Central memory CD8-positive, alpha-beta T cell (primary cell): ENCODE data around the gene PCDHGB3.

Experiments used
- ATAC-seq: fragments of 150-1000 bp; cut with Tn5 transposase; replicated peaks from 2 replicates; pipeline ENCODE4 v1.10.0; 2022; ENCODE audit warnings: mild to moderate bottlenecking, moderate FRiP score, moderate number of reproducible peaks; ENCODE audit not compliant: poor library complexity, severe bottlenecking; ENCODE audit errors: extremely low read depth
- DNase-seq, 2 donors: peaks; one replicate each; pipeline ENCODE4 v3.0.0; 2021; ENCODE audit warnings: low spot score in 2 of 2
- H3K27ac Mint-ChIP-seq: one replicate; pipeline ENCODE4 v1.8.0; 2022; ENCODE audit warnings: low read depth, mild to moderate bottlenecking, moderate library complexity, mixed read lengths
- H3K27me3 Mint-ChIP-seq: one replicate; pipeline ENCODE4 v1.8.0; 2022; ENCODE audit warnings: mixed read lengths
- H3K36me3 Mint-ChIP-seq: one replicate; pipeline ENCODE4 v1.8.0; 2022; ENCODE audit warnings: mild to moderate bottlenecking, moderate library complexity, mixed read lengths; ENCODE audit not compliant: insufficient read depth
- H3K4me1 Mint-ChIP-seq: one replicate; pipeline ENCODE4 v1.8.0; 2022; ENCODE audit warnings: mixed read lengths
- H3K4me3 Mint-ChIP-seq: one replicate; pipeline ENCODE4 v1.8.0; 2022; ENCODE audit warnings: mild to moderate bottlenecking, moderate library complexity, mixed read lengths
- H3K9me3 Mint-ChIP-seq: one replicate; pipeline ENCODE4 v1.8.0; 2022; ENCODE audit warnings: mixed read lengths

PCDHGB3 gene

GRCh38 chr5:141421489-141421855 lies 51.4 kb downstream of the PCDHGB3 start:
- H3K9me3 Mint-ChIP-seq: peaks cover 6% of the 10 kb centered on the region
- ATAC-seq (no peak), DNase-seq (no peak)
- H3K36me3 Mint-ChIP-seq: peaks cover 14% of the 10 kb centered on the region
- peak overlapping the region; percentile 34 for H3K4me3 Mint-ChIP-seq
- peaks cover 88% of the 10 kb centered on the region for H3K27me3 Mint-ChIP-seq
- peak overlapping the region; percentile 61 for H3K27ac Mint-ChIP-seq
- peaks cover 6% of the 10 kb centered on the region for H3K4me1 Mint-ChIP-seq
